ENCODE results near the gene FAM81B.
"Not testable (repeated sequence)": the region's sequence is repeated elsewhere in the genome, so short reads cannot be mapped to it uniquely, and the experiment has no call there.

FAM81B gene

GRCh38 chr5:95390812-95391492 lies at the start of gene FAM81B:
TSS of gene FAM81B (plus strand) at chr5:95391366. CDS start at chr5:95391390, 24 bp downstream.
- FAIRE-seq, result no peak

GRCh38 chr5:95341444-95341843 lies 49.7 kb upstream of the FAM81B start:
- not testable (repeated sequence) for FAIRE-seq

GRCh38 chr5:95347506-95348120 lies 43.6 kb upstream of the FAM81B start:
- FAIRE-seq, result no peak

GRCh38 chr5:95350631-95351030 lies 40.5 kb upstream of the FAM81B start:
- FAIRE-seq, result no peak

- no peak for FAIRE-seq
Observed at GRCh38 chr5:95352691-95353090, 38.5 kb upstream of the FAM81B start.

GRCh38 chr5:95358320-95358719 lies 32.8 kb upstream of the FAM81B start:
- no peak for FAIRE-seq

- no peak for FAIRE-seq
Observed at GRCh38 chr5:95358848-95359247, 32.3 kb upstream of the FAM81B start.

- FAIRE-seq, result not testable (repeated sequence)
Observed at GRCh38 chr5:95360667-95361066, 30.5 kb upstream of the FAM81B start.

DNA sequence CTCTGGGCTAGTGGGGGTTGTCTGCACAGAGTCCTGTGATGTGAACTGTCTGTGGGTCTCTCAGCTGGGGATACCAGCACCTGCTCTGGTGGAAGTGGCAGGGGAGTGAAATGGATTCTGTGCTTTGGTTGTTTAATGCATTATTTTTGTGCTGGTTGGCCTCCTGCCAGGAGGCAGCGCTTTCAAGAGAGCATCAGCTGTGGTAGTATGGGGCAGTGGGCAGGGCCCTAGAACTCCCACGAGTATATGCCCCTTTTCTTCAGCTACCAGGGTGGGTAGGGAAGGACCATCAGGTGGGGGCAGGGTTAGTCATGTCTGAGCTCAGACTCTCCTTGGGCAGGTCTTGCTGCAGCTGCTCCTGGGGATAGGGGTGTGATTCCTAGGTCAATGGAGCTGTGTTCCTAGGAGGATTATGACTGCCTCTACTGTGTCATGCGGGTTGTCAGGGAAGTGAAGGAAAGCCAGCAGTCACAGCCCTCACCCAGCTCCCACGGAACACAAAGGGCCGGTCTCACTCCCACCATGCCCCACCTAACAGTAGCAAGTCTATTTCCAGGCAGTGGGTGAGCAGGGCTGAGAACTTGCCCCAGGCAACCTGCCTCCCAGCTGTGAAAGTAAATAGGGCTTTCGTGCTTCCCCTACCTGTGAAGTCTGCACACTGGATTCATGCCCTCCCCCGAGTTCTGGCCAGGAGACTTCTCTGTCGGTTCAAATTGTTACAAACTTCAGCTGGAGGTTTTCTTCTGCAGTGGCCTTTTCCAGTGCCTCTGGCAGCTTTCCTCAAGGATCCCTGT lies 25.7 kb upstream of the FAM81B start:
- FAIRE-seq, result no peak

DNA sequence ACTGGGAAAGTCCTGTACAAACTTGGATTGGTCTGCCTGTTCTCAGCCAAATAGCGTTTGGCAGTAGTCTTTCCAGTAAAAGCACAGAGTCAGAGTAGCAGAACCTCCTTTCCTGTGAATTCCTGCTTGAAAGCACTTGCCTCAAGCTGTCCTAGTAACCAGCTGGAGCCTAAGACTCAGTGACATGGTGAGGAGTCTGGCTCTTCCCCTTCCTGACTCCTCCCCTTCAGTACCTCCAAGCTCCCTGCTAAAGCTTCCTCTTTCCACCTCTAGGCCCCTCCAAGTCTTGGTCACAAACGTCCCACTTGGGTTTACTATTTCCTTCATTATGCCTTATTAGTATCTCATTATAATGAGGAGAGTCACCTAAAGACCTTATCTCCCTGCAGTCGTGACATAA lies 21.4 kb upstream of the FAM81B start:
- no peak for FAIRE-seq

DNA sequence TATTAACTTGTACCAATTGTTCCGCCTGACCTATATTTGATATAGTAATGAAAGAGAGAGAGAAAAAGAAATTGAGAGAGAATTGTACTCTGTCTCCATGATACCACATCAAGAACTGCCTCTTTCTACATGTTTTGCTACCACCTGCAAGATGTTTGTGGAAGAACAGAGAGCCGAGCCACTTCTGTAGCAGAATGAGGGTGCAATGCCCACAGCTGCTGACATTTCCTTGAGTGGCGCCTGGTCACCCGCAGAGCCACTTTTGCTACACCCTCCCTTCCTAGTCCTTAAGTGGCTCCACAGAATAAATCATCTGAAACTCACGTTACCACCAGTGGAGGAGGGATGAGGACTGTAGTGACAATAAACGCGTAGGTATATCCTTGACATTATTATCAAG lies 17.1 kb upstream of the FAM81B start:
- no peak for FAIRE-seq

GRCh38 chr5:95375591-95375990 lies 15.6 kb upstream of the FAM81B start:
- no peak for FAIRE-seq

GRCh38 chr5:95379133-95379532 lies 12.0 kb upstream of the FAM81B start:
- FAIRE-seq, result no peak

GRCh38 chr5:95380103-95380628 lies 11.0 kb upstream of the FAM81B start:
- FAIRE-seq, result no peak

GRCh38 chr5:95382801-95383200 lies 8.4 kb upstream of the FAM81B start:
- FAIRE-seq, result no peak

DNA sequence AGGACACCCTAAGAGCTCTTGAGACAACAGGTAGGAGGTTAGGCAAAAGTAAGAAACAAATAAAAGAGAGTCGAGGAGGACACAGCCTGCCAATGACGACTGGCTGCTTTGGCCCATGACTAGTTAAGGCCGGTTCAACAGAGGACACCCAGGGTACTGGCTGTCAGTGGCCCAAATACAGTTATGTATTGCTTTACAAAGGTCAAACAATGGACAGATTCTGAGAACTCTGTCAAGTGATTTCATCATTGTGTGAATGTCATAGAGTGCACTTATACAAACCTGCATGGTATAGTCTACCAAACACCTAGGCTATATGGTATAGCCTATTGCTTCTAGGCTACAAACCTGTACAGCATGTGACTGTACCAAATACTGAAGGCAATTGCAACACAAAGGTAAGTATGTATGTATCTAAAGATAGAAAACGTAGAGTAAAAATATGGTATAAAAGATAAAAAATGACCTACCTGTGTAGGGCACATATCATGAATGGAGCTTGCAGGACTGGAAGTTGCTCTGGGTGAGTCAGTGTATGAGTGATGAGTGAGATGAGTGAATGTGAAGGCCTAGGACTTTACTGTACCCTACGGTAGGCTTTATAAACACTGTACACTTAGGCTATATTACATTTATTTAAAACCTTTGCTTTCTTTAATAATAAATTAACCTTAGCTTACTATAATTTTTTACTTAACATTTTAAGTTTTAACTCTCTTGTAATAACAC lies 6.5 kb upstream of the FAM81B start:
- no peak for FAIRE-seq

GRCh38 chr5:95385334-95385733 lies 5.8 kb upstream of the FAM81B start:
- no peak for FAIRE-seq

- not testable (repeated sequence) for FAIRE-seq
Observed at GRCh38 chr5:95391965-95392364, 799 bp downstream of the FAM81B start.

- no peak for FAIRE-seq
Observed at GRCh38 chr5:95392593-95393182, 1.5 kb downstream of the FAM81B start.

GRCh38 chr5:95393279-95393678 lies 2.1 kb downstream of the FAM81B start:
- no peak for FAIRE-seq

DNA sequence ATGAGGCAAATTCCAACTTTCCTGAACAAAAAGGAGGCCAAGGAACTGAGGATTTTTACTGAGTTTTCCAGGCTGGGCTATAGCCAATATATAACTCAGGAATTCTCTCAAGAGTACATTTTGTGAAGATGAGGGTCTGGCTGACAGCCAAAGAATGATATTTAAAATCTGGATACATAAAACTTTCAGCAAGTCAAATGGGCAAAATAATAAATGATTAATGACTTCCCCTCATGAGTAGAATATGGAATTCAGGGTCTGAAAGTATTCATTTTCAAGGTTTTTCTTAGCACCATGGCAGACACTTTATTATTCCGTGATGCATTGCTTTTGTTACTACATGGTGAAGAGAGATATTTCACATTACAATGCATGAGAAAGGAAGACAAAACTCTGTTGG lies 7.8 kb downstream of the FAM81B start:
- no peak for FAIRE-seq

- no peak for FAIRE-seq
Observed at GRCh38 chr5:95401626-95402025, 10.5 kb downstream of the FAM81B start.
